Endometrial microvascular endothelial cells (primary cell): ENCODE results near the gene EFCC1. TPM values are rescaled to one million over a fixed set of nuclear protein-coding genes. Genes with fewer than 3 reads are reported as not detected.

Experiments
- in situ Hi-C: cut with HindIII; loops from 2 replicates; pipeline ENCODE4 v1.10.0; 2017; ENCODE audit warnings: low sequenced_read_pairs, low pct_unique_long_range_greater_than_20kb; ENCODE audit errors: inconsistent ontology term
- total RNA-seq: library from RNA; depleted of rRNA; stranded (reverse); fragments of >200 nt; gene quantifications from one replicate; pipeline ENCODE4 v1.2.3, GENCODE V29; 2015; ENCODE audit errors: inconsistent ontology term

The EFCC1 gene
- total RNA-seq, 1 donor from 2014 or later = not detected

DNA sequence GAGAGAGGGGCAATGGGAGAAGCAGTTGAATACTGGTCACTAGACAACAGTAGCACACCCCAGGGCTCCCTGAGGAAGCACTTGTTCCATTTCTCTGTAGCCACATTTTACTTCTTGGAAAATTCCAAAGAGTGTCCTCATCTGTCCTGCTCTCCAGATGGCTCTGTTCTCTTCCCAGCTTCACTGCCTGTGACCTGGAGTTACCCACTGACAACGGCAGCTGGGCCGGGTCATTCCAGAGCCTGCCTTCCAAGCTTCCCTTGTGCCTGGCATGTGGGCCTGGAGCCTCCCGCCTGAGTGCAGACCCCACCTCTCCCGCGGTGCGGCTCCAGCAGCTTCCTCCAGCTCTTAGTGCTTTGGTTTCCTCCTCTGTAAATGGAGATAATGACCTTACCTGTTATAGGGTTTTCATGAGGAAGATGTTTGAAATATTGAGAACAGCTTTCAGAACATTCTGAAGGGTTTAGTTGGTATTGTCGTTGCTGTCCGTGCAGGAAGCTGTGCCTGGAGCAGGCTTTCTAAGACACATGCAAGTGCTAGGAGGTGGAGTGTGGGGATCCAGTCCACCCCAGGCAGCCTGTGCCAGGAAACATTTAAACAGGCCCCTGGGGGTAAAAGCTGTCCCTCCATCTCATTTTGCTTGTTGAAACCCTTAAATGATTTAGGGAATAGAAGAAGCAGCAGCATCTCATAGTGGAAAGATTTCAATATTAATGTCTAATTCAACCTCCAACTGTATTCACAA is 24.8 kb downstream of the EFCC1 start:
- in situ Hi-C loops = no loop called here

DNA sequence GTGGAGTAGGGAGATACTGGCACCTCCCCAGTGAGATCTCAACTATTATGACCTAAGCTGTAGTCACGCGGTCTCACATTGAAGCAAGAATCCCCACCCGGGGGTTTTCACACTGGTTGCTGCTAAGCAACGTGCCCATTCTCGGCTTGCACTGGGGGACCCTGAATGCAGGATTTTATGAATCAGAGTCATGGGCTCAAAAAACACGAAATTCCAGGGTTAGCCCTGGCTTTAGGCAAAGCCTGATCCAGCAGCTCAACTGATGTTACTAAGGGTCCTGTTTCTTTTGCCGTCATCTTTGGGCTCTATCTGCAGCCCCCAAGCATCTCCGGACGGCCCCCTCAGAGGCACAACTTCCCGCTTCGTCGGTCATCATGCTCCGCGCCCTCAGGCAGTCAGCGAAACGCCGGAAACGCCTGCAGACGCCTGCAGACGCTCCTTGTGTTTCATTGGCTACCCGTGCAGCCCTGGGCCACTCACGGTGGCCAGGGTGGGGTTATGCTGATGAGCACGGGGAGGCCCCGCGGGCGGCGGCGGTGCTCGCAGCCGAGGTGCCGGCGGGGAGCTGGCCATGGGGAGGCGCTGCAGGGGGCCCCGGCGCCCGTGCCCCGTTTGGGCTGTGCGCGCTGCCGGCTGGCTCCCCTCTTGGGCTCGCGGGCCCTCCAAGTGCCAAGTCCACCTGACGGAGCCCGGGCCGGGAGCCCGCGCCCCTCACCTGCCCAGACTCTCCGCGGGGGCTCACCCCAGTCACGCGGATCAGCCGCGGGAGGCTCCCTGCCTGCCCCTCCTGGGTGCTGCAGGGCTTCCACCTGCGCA is 25.8 kb downstream of the EFCC1 start:
- in situ Hi-C loops = no loop called here

DNA sequence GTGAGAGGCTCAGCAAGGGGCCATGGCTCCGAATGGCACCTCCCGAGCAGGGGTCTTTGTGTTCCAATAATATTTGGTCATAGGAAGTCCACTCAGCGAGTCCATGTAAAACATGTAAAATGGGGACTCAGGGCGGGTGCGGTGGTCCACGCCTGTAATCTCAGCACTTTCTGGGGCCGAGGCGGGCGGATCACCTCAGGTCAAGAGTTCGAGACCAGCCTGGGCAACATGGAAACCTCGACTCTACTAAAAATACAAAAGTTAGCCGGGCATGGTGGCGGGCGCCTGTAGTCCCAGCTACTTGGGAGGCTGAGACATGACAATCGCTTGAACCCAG is 26.4 kb downstream of the EFCC1 start:
- in situ Hi-C loops = no loop called here

DNA sequence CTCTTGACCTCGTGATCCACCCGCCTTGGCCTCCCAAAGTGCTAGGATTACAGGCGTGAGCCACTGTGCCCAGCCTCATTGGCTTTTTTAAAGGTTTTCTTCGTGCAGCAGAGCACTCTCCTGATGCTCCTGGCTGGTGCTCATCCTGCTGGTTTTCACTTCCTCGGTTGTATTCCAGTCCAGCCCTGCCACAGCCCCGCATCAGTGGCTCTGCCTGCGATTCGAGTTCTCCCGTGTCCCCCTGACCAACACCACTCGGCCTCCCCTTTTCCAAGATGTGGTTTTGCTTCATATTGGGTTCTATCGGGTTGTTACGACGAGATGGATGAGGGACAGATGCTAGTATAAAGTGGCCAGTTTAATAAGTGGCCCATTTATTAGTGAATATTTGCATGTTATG is 27.8 kb downstream of the EFCC1 start:
- in situ Hi-C loops = no loop called here

DNA sequence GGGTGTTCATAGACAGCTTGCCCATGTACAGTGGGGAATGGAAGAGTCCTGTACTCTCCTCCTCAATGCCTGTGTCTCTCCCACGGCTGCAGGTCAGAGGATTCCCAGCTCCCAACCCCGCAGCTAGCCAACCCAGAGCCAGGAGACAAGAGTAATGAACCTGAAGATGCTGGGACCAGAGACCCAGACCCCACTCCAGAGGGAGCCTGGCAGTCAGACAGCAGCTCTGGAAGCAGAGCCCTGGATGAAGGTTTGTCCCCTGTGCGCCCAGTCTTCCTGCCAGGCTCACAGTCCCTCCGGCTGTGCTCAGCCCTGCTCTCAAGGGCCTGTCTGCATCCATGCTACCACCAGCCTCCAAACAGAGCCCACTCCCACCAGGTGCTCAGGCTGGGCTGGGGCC is 29.5 kb downstream of the EFCC1 start:
- in situ Hi-C loops = no loop called here

DNA sequence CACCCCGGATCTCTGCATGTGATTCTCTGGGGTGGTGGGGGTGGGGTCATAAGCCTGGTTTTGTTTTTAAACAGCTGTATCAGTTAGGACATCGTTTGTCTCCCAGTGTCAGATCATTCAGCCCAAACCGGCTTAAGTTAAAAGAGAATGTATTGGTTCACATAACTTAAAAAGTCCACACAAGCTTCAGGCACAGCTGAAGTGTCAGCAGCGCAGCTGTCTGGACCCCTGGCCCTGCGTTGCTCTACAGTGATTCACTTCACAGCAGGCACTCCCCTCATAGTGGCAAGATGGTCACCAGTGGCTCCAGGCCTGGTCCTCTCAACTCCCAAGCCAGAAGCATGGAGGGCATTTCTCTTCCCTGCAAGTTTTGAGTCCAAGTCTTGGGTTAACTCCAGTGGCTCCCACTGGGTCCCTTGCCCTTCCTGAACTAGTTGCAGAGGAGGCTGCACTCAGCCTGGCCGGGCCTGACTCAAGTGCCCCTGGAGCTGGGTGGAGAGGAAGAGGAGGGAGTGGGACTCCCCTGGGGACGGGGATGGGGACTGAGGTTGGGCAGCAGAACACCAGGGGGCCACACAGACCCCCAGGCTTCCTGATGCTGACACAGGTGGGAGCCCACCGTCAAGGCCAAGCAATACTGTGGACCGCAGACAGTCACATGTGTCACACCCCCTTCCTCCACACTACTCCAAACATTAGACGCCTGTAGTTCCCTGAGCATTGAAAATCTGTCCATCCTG is 30.5 kb downstream of the EFCC1 start:
- in situ Hi-C loops = no loop called here

DNA sequence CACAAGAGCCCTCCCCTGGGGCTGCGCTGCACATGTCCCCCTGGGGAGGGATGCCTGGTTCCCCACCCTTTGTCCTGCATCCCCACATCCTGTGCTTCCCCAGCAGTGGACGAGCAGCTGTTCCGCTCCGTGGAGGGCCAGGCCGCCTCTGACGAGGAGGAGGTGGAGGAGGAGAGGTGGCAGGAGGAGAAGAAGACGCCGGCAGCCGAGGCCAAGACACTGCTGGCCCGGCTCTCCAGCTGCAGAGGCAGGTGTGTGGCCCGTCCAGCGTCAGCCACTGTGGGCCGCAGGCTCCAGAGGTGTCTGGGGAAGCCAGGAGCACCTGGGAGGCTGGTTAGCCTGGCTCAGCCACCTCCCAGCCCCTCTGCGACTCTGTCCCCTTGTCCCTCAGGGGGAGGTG is 31.6 kb downstream of the EFCC1 start:
- in situ Hi-C loops = no loop called here

DNA sequence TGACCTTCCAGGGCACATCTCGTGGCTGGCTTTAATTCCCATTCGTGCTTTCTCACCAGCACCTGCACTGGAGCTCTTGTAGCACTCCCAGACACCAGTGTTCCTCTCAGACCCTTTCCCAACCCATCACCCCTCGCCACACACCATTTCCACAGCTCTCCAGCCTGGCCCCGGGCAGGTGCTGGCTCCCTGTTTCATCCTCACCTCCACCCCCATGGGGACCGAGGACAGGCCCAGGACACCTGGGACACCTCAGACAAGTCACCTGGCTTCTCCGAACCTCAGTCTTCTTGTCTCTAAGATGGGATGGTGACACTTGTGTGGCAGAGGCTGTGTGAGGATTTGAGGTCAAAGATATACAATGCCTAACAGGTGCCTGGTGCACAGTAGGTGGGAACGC is 32.0 kb downstream of the EFCC1 start:
- in situ Hi-C loops = no loop called here

DNA sequence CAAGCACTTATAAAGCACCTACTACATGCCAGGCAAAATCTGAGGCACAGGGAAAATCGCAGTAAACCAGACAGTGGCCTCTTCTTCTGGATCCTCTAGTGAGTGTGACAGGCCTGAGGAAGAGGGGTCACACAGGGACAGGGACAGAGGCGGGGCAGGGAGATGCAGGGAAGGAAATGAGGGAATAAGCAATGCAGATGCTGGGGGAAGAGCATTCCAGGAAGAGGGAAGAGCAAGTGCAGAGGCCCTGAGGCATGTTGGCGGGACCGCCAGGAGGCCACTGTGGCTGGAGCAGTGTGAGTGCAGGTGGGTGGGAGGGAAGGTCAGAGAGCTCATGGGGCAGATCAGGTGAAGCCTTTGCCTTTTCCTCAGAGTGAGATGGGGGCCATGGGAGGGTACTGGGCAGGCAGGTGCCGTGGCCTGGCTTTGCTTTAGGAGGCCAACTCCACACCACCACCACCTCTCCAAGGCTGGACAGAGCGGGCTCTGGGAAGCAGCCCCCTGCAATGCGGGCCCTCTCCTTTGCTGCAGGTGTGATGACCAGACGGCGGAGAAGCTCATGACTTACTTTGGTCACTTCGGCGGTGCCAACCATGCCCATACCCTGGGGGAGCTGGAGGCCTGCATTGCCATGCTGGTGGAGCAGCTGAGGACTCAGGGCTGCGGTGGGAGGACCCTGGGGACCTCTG is 32.7 kb downstream of the EFCC1 start:
- in situ Hi-C loops = no loop called here

DNA sequence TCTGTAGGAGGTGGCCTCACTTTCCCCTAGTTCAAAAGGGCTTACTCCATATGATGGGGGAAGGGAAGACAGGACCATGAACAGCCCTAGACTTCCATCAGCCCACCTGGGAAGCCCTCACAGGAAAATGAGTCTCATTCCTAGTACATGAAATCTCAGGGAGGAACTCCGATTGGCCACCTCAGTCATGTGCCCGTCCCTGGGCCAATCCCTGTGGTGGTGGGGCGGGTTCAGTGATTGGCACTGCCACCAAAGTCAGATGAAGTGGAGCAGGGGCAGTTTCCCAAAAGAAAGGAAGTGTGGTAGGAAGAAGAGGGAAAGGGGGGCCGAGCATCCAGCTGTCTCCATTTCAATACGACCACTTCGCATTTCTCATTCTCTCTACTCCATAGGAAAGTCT is 33.5 kb downstream of the EFCC1 start:
- in situ Hi-C loops = no loop called here

DNA sequence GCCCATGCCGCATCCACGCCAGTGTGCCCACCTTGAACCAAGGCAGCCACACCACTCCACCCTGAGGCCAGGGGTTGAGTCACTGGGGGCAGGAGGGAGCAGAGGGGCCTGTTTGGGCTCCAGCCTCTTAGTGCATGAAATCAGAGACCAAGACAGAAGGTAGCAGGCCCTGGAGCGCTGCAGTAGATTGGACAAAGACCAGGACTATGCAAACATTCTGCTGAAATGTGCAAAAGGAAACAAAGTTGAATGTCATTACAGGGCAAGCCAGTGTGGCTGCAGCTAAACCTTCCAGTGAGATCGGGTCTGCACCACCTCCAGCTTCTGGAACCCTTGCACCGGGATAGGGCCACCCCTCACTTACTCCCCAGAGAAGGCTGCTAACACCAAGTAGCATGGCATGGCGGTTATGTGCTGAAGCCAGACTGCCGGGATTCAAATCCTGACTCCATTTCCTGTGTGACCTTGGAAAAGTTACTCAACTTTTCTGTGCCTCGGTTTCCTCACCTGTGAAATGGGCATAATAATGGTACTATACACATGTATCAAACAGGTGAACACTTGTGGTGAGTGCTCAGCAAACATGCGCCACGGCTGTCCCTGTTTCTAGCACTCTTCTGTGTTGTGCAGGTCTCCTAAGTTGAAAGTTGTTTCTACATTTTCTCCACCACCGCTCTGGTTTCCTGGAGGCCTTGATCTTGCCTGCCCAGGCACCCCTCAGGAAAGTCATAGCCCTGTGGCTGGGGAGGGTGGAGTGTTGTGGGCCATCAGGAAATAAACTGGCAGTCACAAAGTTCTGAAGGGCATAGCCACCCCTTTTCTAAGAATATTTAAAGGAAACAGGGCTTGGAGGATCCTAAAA is 34.5 kb downstream of the EFCC1 start:
- in situ Hi-C loops = no loop called here

DNA sequence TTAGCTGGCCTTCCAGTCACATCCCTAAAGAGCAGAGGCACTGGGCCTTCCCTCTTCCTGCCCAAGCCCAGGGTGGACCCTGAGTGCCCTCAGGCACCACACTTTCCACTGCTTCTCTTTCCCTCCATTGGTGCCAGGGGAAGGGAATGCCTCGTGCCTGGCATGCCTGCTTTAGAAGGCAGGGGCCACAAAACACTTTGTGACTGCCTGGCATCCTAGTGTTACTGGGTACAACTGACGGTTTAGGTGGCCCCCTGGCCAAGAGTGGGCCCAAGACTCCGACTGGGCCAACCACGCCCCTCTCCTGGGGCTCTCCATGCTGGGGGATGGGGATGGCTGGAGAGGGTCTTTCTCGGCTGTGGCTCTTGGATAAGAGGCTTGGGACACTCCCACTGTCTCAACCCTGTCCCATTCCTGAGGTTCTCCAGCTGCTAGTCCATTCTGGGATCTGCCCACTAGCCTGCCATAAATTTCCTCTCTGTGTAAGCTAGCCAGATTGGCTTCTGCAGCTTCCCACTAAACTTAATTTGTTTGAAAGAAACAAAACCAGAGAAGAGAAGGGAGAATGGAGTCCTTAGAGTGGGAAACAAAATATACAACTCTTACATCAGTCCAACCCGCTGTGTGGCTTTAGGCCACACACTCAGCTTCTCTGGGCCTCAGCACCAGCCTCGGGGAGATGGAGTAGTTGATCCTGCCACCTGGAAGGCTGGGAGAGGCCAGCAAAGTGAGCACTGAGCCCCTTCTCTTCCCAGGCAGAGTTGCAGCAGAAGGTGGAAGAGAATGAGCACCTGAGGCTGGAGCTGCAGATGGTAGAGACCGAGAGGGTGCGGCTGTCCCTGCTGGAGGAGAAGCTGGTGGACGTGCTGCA is 35.4 kb downstream of the EFCC1 start:
- in situ Hi-C loops = no loop called here

DNA sequence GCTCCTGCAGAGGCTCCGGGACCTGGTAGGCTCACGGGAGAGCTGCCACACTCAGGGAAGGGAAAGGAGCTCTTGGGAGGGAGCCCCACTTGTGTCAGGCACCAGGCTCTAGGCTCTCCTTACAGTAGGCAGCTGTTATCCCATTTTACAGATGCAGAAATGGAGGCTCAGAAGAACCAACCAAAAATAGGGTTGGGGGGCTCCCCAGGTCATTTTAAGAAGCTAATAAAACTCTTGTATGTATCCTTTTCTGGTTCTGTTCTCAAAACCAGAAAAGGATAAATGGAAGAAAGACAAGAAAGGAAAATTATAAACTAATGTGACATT is 36.0 kb downstream of the EFCC1 start:
- in situ Hi-C loops = no loop called here

DNA sequence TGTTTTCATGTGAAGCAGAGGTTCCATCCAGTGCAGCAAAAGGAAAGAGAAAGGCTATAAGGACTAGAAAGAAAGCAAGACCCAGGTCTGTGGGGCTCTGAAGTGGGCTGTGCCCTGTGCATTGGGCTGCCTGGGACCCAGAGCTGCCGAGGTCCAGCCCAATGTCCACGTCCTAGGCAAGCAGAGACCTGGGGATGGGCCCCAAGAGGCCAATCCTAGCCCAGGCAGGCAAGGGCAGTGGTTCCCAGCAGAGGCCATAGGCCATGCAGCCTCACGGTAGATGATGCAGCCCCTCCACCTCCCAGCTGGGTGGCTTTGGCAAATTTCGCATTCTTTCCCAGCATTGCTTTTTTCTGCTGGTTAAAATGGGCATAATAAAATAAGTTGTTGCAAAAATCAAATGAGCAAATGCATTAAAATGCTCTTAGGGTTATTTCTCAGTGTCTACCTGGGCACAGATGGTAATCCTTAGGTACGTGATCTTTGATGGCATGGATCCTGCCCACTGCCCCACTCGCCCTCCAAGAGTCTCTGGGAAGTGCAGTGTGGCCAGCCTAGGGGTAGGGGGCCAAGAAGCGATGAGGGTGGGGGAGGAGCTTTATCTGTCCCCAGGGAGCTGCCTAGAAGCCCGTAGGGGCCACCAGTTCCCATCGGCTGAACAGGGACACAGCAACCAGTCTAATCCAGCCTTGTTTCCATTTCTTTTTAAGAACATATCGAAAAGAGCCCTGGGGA is 37.2 kb downstream of the EFCC1 start:
- in situ Hi-C loops = no loop called here

DNA sequence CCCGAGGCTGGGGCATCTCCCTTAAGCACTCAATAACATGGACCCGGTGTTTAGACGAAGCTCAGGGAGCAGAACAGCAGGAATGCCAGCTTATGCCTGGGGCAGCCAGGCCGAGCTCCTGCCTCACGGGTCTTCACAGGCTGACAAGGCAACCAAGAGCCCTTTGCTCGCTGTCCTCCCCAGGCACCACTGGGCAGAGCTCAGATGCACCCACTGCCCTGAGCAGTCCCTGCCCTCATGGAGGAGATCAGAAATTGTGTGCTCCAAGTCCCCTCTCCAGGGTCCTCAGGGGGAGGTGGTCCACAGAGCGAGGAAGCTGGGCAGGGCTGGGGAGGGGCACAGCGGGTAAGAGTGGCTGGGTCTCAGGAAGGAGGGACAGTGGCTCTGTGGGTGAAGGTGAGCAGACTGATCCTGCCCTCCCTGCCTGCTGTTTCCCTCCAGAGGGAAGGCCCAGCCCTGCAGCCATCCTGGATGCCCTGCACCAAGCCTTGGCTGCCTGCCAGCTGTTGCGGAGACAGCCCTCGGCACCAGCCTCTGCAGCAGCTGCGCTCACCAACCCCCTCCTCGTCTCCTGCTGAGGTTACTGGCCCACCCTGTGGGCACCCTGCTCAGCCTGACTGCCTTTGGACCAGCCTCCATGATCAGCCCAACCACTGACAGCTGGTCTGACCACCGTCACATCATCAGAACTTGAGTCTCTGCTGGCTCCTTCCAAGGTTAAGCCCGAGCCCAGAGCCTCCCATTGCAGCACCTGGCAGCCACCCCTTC is 38.4 kb downstream of the EFCC1 start:
- in situ Hi-C loops = no loop called here

DNA sequence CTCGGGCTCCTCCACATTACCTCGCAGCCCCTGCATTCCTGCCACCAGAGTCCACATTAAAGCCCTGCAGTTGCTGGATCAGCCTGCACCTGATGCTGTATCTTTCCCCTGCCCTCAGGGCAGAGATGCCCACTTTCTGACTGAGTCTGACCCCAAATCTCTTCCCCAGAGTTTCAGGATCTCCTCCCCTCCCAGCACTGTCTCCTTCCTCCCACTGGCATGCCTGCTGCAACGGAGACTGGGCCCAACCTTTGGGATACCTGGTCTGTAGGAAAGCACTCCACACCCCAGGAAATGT is 38.9 kb downstream of the EFCC1 start:
- in situ Hi-C loops = no loop called here
